Activated CD4-positive, alpha-beta T cell treated with anti-CD3 and anti-CD28 coated beads for 4 hours (primary cell): ENCODE data around the gene ZIC4.

ENCODE experiments used
- DNase-seq, 2 donors: peaks; one replicate each; pipeline ENCODE4 v3.0.0-alpha.2; 2020

Gene ZIC4

GRCh38 chr3:147368561-147369221 lies 37.7 kb downstream of the ZIC4 start:
- no peak for DNase-seq

- DNase-seq, result no peak
Measured at GRCh38 chr3:147368151-147368550, 38.2 kb downstream of the ZIC4 start.

- DNase-seq, result no peak
Measured at GRCh38 chr3:147367676-147368075, 38.7 kb downstream of the ZIC4 start.

DNA sequence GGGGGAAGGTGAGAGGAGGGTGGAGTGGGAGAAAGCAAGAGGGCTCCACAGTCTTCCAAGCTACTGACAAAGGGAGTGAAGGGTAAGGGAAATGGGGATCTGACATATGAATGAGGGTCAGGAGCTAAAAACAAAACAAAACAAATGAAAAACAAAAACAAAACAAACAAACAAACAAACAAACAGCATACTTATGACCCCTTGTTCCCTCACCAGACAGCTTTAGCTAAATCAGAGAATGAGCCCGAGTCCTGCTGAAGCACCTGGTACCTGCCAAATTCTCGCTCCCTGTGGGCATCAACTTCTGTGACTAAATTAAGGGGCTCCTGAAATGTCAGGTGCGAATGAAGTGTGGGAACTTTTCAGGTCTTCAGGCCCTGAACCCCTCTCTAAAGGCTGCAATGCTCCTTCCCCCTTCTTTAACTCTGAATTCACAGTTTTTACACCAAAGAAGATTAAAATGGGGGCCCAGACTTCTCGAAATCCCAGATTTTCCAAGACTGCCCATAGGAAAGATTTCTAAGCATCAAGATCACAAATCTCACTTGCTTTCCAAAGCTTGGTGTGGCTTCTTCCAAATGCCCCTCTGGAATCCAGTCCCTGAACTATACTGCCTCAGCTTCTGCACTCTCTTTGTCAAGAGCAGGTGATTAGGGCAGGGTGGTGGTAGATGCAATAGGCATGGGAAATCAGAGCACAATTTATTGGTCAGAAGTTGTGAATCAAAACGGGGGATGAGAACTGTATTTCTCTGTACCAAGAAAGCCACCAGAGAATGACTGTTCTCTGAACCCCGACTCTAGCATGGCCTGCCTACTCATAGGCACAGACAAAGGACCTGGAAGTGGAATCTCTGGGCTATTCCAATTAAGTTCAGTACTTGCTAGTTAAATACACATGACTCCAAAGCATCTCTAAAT lies 40.9 kb downstream of the ZIC4 start:
- no peak for DNase-seq

- DNase-seq, result no peak
Measured at GRCh38 chr3:147364771-147365170, 41.6 kb downstream of the ZIC4 start.

DNA sequence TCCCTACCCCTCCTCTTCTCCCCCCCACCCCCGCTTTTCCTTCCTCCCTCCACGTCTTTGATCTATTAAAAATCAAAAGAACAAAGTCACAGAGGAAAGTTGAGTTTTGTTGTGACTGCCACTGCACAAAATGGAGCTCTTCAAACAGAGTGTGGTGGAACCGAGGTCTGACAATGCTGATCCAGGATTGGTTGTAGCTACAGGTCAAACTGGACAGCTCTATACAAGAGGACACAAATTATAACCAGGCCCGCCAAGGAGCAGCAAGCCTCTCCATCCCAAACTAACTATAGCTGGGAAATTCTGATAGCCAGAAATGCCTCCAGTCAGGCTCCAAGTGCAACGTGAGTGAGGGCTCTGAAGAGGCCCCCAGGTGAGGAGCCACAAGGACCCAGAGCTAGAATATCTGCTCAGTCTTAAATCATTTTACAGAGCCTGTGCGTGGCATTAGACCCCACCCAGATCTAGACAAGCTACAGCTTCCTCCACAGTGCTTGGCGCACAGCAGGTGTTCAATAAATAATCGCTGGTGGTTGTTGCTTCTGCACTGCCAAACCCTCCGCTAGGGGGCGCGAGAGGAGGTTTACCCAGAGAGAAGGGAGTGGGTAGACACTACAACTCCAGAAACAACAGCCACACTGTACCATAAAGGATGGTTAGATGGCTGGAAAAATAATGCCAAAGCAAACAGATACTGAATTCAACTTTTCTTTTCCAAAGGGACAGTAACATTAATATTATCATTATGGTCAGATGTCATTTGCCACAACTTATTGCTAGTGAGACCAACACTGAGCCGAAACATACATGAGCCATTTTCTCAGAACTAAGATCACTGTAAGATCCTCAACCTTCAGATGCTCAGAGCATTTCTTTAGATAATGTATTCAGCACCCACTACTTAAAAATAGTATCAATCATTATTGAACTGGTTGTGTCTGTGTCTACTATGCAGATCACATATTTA lies 44.6 kb downstream of the ZIC4 start:
- peak in 1 of 2 donors; percentile 3 for DNase-seq

DNA sequence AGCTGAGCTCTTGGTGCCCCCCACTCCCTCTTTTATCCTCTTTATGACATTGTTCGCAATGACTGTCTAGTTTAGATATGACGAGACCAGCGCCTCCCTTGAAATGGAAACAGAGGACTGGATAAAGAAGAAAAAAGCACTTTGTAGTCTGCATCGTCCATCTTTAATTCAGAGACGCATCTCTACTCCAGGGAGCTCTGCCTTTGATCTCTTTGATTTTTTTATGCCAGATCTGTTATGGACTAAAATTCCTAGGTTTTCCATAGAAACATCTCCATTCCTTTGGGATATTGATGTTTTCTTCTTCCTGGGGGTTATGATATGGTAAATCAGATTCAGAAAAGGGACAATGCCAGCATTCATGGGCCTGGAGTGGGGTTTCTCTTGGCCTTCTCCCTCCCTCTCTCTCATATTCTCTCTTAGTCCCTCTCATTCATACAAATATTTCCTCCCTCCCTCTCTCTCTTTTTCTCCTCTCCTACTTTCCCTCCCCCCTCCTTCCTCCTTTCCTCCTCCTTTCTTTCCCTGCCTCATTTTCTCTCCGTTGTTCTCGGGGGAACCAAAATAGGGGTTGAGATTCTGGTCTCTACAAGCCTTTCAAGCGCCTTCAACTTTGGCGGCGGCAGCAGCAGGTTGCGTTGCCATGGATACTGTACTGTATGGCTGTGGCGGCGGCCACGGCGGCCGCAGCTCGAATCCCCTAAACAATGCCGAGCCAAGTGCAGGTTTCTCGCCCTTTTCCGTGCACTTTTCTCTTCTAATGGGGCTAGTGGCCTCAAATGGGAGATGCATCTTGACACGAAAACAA lies 45.5 kb downstream of the ZIC4 start:
- DNase-seq, result no peak

DNA sequence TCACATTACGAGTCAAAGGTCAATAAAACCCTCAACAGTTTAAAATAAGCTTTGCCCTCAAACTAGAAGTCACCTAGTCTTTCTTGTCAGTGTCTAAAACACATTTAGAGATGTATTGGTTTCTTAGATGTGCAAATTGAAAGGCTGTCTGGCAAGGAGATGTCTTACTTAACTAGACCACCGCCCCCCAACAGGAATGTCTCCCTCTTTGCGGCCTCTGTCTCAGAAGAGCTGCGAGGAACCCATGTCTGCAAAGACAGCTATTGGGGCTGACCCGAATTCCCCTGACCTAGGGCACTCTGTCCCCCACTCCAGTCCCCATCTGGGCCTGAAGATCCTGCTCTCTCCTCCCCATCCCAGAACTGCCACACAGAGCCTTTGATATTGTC lies 46.3 kb downstream of the ZIC4 start:
- no peak for DNase-seq

DNA sequence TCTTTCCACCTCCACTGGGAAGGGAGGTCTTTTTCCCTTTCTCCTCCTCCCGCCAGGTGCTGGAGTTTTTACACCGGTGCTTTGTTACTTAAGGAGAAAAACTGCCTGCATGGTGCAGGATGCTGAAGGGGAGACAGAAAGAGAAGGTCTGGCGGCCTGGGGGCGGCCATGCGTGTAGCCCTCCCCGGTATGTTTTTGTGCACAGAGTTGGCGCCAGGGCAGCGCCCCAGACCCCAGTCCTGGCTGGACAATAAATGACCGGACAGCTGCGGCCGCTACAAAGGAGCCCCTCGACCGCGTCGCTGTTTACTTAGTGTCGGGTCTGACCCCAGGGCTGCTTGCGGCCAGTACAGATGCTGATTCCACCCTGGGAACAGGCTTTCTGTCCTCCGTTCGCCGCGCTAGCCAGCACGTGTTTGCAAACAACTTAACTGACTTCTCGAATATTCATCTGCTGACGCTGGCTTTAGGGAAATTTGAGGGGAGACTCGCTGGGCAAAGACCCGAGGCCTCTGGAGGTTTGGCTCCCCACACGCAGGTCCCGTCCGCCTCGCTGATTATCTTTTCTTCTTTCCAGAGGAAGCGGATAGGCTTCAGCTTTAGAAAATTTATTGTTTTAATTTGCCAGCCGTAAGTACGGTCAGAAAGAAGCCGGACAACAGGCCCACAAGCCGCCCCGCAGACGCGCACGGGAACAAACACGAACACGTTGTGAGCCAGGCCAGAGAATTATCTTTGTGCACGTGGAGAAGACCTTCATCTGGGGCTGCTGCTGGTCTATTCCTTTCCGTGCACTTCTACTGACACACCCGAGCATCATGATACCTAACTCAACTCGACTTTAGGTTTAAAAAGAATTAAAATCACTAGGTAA lies 46.9 kb downstream of the ZIC4 start:
- DNase-seq, result no peak

GRCh38 chr3:147358144-147358992 lies 48.0 kb downstream of the ZIC4 start:
- no peak for DNase-seq

- no peak for DNase-seq
Measured at GRCh38 chr3:147356909-147357900, 49.1 kb downstream of the ZIC4 start.

- DNase-seq, result no peak
Measured at GRCh38 chr3:147356145-147356908, 50.0 kb downstream of the ZIC4 start.

DNA sequence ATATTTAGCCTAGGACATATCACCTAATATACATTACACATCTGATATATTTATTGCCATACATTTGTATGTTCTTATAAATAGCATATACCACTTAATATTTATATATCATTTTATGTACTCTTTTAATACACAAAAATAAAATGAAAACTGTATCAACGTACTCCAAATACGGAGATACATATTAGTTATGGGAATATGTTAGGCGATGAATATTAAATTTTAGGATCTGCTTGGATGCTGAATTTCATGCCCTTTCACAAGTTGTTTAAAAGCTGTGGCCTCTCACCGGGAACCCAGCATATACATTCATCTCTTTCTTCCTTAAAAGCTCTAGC lies 50.6 kb downstream of the ZIC4 start:
- no peak for DNase-seq

GRCh38 chr3:147355084-147355752 lies 51.1 kb downstream of the ZIC4 start:
- no peak for DNase-seq

GRCh38 chr3:147354623-147355022 lies 51.7 kb downstream of the ZIC4 start:
- DNase-seq, result no peak

- no peak for DNase-seq
Measured at GRCh38 chr3:147351301-147351700, 55.0 kb downstream of the ZIC4 start.

- no peak for DNase-seq
Measured at GRCh38 chr3:147348976-147349375, 57.4 kb downstream of the ZIC4 start.

DNA sequence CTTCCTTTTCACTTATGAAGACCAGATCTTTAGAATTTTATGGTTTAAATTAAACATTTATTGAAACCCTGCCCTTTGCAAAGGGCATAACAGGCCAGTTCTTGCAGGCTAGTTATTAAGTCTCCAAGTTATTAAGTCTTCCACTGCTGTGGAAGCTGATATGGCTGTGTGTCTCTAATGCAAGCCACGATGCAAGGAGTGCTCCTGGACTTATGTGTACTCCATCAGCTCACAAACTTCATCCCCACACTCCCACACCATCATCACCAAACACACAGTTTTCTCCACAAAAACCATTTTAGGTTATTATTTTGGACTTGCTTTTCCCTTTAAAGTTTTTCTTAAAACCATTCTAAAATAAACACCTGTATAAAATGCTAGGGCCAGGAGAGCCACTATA lies 62.4 kb downstream of the ZIC4 start:
- no peak for DNase-seq
